Glutamatergic neuron (in vitro differentiated cells): ENCODE measurements around the gene MYO1E. TPM values are rescaled to one million over a fixed set of nuclear protein-coding genes. Genes with fewer than 3 reads are reported as not detected.

Experiments used
- DNase-seq: peaks from one replicate; pipeline ENCODE4 v3.0.0; 2022
- H3K27ac Mint-ChIP-seq: one replicate; pipeline ENCODE4 v1.8.0; 2020; ENCODE audit warnings: mild to moderate bottlenecking, mixed read lengths, inconsistent platforms; ENCODE audit not compliant: unreplicated experiment
- H3K27me3 Mint-ChIP-seq: one replicate; pipeline ENCODE4 v1.8.0; 2020; ENCODE audit warnings: mild to moderate bottlenecking, moderate library complexity, mixed read lengths, inconsistent platforms; ENCODE audit not compliant: unreplicated experiment
- H3K36me3 Mint-ChIP-seq: one replicate; pipeline ENCODE4 v1.8.0; 2020; ENCODE audit warnings: mild to moderate bottlenecking, mixed read lengths, inconsistent platforms; ENCODE audit not compliant: unreplicated experiment
- H3K4me1 Mint-ChIP-seq: one replicate; pipeline ENCODE4 v1.8.0; 2020; ENCODE audit warnings: mild to moderate bottlenecking, low read depth, mixed read lengths, inconsistent platforms; ENCODE audit not compliant: unreplicated experiment
- H3K4me3 Mint-ChIP-seq: one replicate; pipeline ENCODE4 v1.8.0; 2020; ENCODE audit warnings: mild to moderate bottlenecking, mixed read lengths, inconsistent platforms; ENCODE audit not compliant: unreplicated experiment
- H3K9me3 Mint-ChIP-seq: one replicate; pipeline ENCODE4 v1.8.0; 2020; ENCODE audit warnings: mild to moderate bottlenecking, moderate library complexity, mixed read lengths, inconsistent platforms; ENCODE audit not compliant: unreplicated experiment
- total RNA-seq: library from RNA; stranded (reverse); fragmentation: NEBNext Ultra II Directional; extraction: Animal tissue kit (Norgen Biotek cat#: 25700); gene quantifications from one replicate; pipeline ENCODE4 v1.2.1, GENCODE V29; 2021; ENCODE audit not compliant: unreplicated experiment
- TF ChIP-seq, protein P1 (sequence below): fragments of 200-600 bp; sonication (generic); IDR thresholded peaks from one replicate; pipeline ENCODE4 v1.5.0; 2021; ENCODE audit not compliant: partially characterized antibody, unreplicated experiment

Gene MYO1E
- total RNA-seq, 1 donor from 2014 or later: 7.9 TPM

DNA sequence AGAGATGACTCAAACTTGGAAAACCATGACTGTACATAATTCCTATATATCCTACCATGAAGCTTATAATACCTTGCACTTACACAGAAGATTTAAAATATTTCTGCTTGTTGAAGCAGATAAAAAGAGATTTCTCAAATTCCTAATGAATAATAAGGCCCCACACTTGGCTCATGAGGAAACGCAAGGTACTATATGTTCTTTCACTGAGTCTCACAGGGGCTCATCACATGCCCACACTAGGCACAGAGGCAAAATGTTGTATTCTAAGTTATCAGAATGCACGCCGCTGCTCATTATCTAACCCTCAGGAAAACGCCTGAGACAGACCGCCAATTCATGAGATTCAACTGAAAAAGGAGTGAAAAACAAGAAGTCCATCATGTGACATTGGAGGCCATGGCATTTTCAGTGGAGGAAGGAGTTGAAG is 5.6 kb downstream of the MYO1E start:
- H3K27me3 Mint-ChIP-seq: peaks cover 6% of the 10 kb centered on the region

DNA sequence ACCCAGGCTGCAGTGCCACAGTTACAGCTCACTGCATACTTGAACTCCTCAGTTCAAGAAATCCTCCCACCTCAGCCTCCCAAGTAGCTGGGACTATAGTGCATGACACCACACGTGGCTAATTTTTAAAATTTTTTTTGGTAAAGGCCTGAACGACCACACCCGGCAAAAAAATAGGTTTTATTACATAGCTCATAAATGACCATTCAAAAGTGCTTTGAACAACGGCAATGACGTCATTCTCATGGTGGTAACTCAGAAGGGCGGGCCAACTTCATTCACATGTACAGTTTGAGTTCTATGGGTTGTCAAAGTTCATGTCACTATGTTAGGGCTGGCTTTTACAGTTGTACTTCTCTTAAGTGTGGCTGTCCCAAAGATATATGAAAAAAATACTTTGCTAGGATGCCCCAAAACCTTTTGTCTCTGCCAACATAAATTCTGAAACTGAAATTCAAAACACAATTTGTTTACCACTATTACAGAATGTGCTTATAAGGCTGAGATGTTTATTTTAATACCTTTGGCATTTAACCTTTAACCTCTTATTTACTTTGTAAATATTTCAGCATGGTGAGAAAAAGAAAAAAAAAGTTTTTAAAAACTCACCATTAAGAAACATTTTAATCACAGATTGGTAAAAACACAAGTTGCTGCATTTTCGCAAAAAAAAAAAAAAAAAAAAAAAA is 6.2 kb downstream of the MYO1E start:
- H3K27ac Mint-ChIP-seq: no peak overlapping the region
- H3K4me3 Mint-ChIP-seq: no peak overlapping the region

More for the DNA sequence above, 5.6 kb downstream of the MYO1E start:
- TF ChIP-seq, protein P1, sequence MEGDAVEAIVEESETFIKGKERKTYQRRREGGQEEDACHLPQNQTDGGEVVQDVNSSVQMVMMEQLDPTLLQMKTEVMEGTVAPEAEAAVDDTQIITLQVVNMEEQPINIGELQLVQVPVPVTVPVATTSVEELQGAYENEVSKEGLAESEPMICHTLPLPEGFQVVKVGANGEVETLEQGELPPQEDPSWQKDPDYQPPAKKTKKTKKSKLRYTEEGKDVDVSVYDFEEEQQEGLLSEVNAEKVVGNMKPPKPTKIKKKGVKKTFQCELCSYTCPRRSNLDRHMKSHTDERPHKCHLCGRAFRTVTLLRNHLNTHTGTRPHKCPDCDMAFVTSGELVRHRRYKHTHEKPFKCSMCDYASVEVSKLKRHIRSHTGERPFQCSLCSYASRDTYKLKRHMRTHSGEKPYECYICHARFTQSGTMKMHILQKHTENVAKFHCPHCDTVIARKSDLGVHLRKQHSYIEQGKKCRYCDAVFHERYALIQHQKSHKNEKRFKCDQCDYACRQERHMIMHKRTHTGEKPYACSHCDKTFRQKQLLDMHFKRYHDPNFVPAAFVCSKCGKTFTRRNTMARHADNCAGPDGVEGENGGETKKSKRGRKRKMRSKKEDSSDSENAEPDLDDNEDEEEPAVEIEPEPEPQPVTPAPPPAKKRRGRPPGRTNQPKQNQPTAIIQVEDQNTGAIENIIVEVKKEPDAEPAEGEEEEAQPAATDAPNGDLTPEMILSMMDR: no peak
- Mint-ChIP-seq H3K36me3 (no peaks in the 10 kb centered on the region), H3K4me1 (no peaks in the 10 kb centered on the region), H3K9me3 (no peaks in the 10 kb centered on the region), H3K4me3 (no peak overlapping the region), H3K27ac (no peak overlapping the region)
- DNase-seq: no peak

DNA sequence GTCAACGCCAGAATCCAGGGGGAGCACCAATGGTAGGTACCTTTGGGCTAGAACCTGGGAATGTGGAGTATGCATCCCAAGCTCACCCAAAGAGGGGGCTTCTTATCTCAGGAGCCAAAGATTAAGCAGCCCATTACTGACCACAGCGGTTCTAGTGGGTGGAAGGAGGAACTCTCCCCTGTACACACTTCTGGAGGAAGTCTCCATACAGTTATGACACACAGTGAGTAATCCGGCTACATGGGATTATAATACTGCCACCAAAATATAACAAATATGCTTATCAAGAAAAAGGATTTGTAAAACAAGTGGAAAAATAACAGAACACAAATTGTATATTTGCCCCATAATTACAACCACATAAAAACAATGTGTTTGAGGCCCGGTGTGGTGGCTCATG is 8.4 kb downstream of the MYO1E start:
- Mint-ChIP-seq H3K27ac (no peak overlapping the region), H3K9me3 (no peaks in the 10 kb centered on the region), H3K4me1 (no peaks in the 10 kb centered on the region), H3K27me3 (no peaks in the 10 kb centered on the region), H3K4me3 (no peak overlapping the region), H3K36me3 (no peaks in the 10 kb centered on the region)
- TF ChIP-seq, protein P1: no peak
- no peak for DNase-seq

More for the DNA sequence above, 6.2 kb downstream of the MYO1E start:
- H3K36me3 Mint-ChIP-seq: no peaks in the 10 kb centered on the region
- peaks cover 6% of the 10 kb centered on the region for H3K27me3 Mint-ChIP-seq
- no peak for DNase-seq
- TF ChIP-seq, protein P1: no peak
- no peaks in the 10 kb centered on the region for H3K4me1 Mint-ChIP-seq
- no peaks in the 10 kb centered on the region for H3K9me3 Mint-ChIP-seq

DNA sequence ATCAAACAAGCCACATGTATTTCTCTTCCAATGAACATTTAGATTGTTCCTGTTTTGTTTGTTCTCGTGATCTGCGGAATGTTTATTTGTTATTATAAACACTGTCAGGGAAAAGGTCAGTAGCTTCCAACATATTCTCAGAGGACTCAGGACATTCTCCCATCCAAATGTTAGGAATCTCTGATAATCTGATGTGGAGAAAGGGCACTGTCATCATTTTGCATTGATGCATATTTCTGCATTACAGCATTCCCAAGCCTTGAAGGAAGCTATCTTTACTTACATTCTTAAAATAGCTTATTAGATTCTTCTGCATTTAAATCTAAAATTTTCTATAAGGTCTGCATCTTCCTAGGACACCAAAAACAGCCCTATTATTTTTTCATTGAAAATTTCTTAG is 10.3 kb downstream of the MYO1E start:
- H3K27ac Mint-ChIP-seq: no peak overlapping the region
- TF ChIP-seq, protein P1: no peak
- no peak overlapping the region for H3K4me3 Mint-ChIP-seq
- H3K27me3 Mint-ChIP-seq: no peaks in the 10 kb centered on the region
- no peaks in the 10 kb centered on the region for H3K9me3 Mint-ChIP-seq
- no peak for DNase-seq
- no peaks in the 10 kb centered on the region for H3K4me1 Mint-ChIP-seq
- H3K36me3 Mint-ChIP-seq: no peaks in the 10 kb centered on the region

DNA sequence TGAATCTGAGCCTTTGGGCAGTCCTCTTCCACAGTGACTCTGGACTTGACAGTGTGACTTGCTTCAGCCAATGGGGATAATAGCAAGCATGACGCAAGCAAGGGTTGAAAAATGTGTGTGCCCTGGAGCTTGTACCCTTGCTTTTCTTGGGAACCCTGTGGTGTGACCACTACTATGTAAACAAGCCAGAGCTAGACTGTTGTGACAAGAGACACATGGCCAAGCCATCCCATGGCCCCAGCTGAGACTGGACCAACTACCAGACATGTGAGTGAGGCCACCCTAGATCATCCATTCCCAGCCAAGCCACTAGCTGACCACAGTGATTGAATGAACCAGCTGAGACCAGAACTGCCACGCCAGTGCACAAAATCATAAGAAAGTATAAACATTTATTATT is 11.8 kb downstream of the MYO1E start:
- no peaks in the 10 kb centered on the region for H3K4me1 Mint-ChIP-seq
- H3K27me3 Mint-ChIP-seq: no peaks in the 10 kb centered on the region
- no peaks in the 10 kb centered on the region for H3K36me3 Mint-ChIP-seq
- no peaks in the 10 kb centered on the region for H3K9me3 Mint-ChIP-seq
- H3K27ac Mint-ChIP-seq: no peak overlapping the region
- TF ChIP-seq, protein P1: no peak
- H3K4me3 Mint-ChIP-seq: no peak overlapping the region
- no peak for DNase-seq
